Stomach (tissue), 4 donors: ENCODE results near the gene GMEB2.

ENCODE experiments used
- POLR2A ChIP-seq, 4 donors: fragments of 450-650 bp; IDR thresholded peaks; one replicate each; pipeline ENCODE4 v1.6.1; 2016; ENCODE audit warnings: antibody characterized with exemption in 4 of 4, control low read depth in 2 of 4, mild to moderate bottlenecking in 1 of 4, moderate library complexity in 1 of 4
- POLR2AphosphoS5 ChIP-seq, 3 donors: sonication (generic); formaldehyde crosslinking; IDR thresholded peaks; one replicate each; pipeline ENCODE4 v1.6.1; 2016; ENCODE audit warnings: antibody characterized with exemption in 3 of 3

DNA sequence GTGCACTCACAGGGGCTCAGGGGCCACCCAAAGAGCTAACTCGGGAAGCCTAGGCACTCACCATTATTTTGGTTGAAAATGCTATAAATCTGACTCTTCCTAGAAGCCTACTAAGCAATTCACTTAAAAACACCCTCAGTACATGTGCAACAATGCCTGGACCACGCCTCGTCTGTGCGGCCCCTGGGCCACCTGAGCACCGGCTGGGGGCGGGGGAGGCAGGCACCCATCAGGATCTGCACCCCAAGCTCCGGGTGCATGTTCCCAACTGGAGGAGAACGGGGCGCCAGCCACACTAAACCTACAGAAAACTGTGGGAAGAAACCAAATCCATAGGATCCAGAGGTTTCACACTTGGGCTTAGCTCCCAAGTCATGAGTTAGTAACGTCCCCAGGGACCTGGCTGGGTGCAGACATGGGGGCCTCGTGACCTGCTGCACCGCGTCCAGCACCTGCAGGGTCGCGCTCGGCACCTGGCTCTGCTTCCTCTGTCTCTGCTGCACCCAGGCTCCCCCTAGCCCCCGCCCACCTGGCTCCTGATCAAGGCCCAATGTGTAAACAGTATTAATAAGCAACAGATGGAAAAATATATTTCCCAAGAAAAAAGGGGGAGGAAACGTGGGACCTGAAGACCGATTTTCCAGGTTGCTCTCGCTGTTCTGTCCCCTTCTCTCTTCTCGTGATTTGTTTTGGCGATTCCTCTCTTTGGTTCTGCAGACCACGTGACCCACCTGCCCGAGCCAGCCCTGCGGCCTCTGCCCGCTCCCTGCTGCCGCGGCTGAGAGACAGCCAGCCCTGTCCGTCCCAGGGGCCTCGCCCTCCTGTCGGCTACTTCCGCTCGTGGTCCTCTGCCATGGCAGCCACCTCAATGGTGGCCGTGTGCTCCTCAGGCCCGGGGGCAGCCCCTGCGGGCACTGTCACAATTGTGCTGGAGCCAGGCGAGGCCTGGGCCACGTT lies 37.4 kb downstream of the GMEB2 start:
- TF ChIP-seq POLR2A (IDR thresholded peaks at IDR 0.05), result no peak
- no peak for TF ChIP-seq POLR2AphosphoS5 (IDR thresholded peaks at IDR 0.05)
